ENCODE measurements around the gene MKRN3. TPM values are rescaled to one million over a fixed set of nuclear protein-coding genes. Genes with fewer than 3 reads are reported as not detected.

MKRN3 gene
- total RNA-seq, 1 donor, result 0.86 TPM

DNA sequence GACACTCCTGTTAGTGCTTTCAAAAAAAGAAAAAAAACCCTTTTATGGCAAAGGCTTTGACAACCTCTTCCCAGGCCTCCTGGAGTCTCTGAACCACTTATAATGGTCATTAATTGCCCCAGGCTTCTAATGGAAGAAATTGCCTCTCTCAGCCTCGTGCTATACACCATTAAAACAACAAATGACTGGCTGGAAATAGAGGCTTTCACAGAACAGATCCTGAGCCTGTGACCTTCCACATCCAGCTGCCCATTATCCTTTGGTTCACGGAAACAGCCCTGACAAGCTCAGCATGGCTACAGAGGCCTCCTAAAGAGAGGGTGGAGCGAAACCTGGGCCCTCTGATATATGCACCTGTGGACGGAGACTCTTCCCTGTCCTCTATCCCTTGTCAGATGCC, 26.8 kb upstream of the MKRN3 start:
- no peak for DNase-seq (ENCODE audit: low read depth)
- H3K4me3 ChIP-seq (ENCODE audit: low read depth, low read length), result no peak overlapping the region
- no peak for TF ChIP-seq CTCF (IDR thresholded peaks at IDR 0.05; ENCODE audit: insufficient read depth, low read depth, low read length)

DNA sequence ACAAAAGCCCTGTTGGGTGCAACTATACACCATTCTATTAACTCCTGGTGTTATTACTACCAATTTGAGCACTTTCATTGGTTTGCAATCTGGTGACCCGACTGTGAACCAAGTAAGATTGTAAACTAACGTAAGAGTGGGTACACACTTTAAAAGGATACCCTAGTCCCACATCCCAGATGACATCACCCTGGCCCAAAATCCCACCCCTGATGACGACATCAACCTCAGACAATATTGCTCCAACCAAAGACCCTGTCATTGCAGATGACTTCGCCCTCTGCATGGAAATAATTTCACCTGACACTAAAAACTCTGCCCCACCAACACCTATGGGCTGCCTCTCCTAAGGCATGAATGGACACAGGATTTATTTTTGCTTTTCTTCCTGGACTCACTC, 25.6 kb upstream of the MKRN3 start:
- no peak for DNase-seq (ENCODE audit: low read depth)
- TF ChIP-seq CTCF (IDR thresholded peaks at IDR 0.05; ENCODE audit: insufficient read depth, low read depth, low read length), result no peak
- no peak overlapping the region for H3K4me3 ChIP-seq (ENCODE audit: low read depth, low read length)

DNA sequence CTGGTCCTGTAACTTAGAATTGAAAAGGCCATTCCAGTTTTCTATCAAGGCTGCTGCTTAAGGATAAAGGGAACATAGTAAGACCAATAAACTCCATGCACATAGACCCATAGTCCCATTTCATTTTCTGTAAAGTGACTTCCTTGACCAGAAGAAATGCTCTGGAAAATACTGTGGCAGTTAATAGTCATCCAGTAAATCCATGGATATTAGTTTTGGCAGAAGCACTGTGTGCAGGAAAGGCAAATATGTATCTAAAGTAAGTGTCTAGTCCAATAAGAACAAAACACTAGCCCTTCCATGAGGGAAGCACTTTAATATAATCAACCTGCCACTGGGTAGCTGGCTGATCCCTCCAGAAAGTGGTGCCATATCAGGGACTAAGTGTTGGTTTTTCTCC, 19.3 kb upstream of the MKRN3 start:
- no peak overlapping the region for H3K4me3 ChIP-seq (ENCODE audit: low read depth, low read length)
- no peak for DNase-seq (ENCODE audit: low read depth)
- TF ChIP-seq CTCF (IDR thresholded peaks at IDR 0.05; ENCODE audit: insufficient read depth, low read depth, low read length), result no peak

GRCh38 chr15:23548071-23548470, 17.4 kb upstream of the MKRN3 start:
- no peak overlapping the region for H3K4me3 ChIP-seq (ENCODE audit: low read depth, low read length)
- no peak for TF ChIP-seq CTCF (IDR thresholded peaks at IDR 0.05; ENCODE audit: insufficient read depth, low read depth, low read length)
- no peak for DNase-seq (ENCODE audit: low read depth)

DNA sequence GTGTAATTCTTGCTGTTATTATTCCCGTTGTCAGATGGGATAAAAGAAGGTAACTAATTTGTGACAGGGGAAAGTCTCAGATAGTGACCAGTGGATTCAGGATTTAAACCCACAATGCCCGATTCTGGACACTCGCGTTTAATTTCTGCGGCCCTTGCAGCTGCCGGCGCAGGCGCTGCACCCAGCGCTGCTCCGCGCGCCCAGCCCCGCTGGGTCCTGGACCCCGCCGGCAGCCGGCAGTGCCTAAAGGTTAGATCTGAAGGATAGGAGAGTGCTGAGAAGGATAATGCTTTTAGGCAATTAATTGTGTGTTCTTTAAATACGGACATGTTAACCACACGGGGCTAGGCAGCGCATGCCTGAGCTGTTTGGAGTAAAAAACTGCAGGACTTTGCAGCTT, 3.6 kb upstream of the MKRN3 start:
- DNase-seq (ENCODE audit: low read depth), result no peak
- no peak overlapping the region for H3K4me3 ChIP-seq (ENCODE audit: low read depth, low read length)
- TF ChIP-seq CTCF (IDR thresholded peaks at IDR 0.05; ENCODE audit: insufficient read depth, low read depth, low read length), result no peak

DNA sequence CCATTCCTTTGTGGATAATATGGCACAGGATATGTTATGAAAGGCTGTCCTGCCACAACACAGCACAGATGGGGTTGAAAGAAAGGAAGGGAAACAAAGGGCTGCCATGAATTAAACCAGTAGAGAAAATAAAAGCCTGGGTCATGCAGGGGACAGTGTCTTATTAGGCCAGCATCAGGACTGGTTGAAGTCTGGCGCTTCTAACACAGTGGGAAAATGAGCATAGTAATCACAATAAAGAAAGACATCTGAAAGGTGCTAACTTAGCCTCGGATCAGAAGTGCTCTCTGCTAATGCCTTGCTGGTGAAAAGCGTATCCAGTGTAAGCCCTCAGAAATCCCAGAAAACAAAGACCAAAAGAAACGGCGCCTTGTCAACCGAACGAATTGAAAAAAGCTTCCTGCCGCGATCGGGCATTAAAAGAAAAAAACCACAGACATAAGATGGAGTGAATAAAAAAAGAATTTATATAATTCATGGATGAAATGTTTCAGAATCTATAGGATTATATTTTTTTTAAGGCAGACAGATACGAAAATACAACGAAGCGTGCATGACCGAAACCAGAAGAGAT, 566 bp upstream of the MKRN3 start:
- DNase-seq (ENCODE audit: low read depth), result no peak
- H3K4me3 ChIP-seq (ENCODE audit: low read depth, low read length), result peak overlapping the region; percentile 98
- TF ChIP-seq CTCF (IDR thresholded peaks at IDR 0.05; ENCODE audit: insufficient read depth, low read depth, low read length), result no peak

DNA sequence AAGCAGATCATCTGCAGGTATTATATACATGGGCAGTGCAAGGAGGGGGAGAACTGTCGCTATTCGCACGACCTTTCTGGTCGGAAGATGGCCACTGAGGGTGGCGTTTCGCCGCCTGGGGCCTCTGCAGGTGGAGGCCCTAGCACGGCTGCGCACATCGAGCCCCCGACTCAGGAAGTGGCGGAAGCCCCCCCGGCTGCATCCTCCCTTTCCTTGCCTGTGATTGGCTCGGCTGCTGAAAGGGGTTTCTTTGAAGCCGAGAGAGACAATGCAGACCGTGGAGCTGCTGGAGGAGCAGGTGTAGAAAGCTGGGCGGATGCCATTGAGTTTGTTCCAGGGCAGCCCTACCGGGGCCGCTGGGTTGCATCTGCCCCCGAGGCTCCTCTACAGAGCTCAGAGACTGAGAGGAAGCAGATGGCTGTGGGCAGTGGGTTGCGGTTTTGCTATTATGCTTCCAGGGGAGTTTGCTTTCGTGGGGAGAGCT, 639 bp downstream of the MKRN3 start:
- DNase-seq (ENCODE audit: low read depth), result peak; percentile 64
- no peak for TF ChIP-seq CTCF (IDR thresholded peaks at IDR 0.05; ENCODE audit: insufficient read depth, low read depth, low read length)
- H3K4me3 ChIP-seq (ENCODE audit: low read depth, low read length), result peak overlapping the region; percentile 98
